GM19324 (cell line): ENCODE results near the gene KIAA1671.

Experiments used
- ATAC-seq: cut with Tn5 transposase; IDR thresholded peaks from one replicate; pipeline ENCODE4 v1.9.1; 2021; ENCODE audit warnings: mild to moderate bottlenecking, moderate library complexity; ENCODE audit not compliant: unreplicated experiment, low FRiP score

The KIAA1671 gene

GRCh38 chr22:25061605-25062376, 109.3 kb downstream of the KIAA1671 start:
- ATAC-seq = no peak

GRCh38 chr22:25062386-25063085, 110.0 kb downstream of the KIAA1671 start:
- no peak for ATAC-seq

GRCh38 chr22:25064894-25065560, 112.5 kb downstream of the KIAA1671 start:
- no peak for ATAC-seq

GRCh38 chr22:25066861-25067435, 114.4 kb downstream of the KIAA1671 start:
- no peak for ATAC-seq

- ATAC-seq = no peak
Measured at GRCh38 chr22:25067851-25068421, 115.4 kb downstream of the KIAA1671 start.

- no peak for ATAC-seq
Measured at GRCh38 chr22:25068707-25069106, 116.2 kb downstream of the KIAA1671 start.

GRCh38 chr22:25069426-25069757, 116.9 kb downstream of the KIAA1671 start:
- ATAC-seq = no peak

- ATAC-seq = no peak
Measured at GRCh38 chr22:25069758-25070481, 117.4 kb downstream of the KIAA1671 start.

GRCh38 chr22:25070956-25071355, 118.4 kb downstream of the KIAA1671 start:
- no peak for ATAC-seq

- ATAC-seq = no peak
Measured at GRCh38 chr22:25071720-25072119, 119.2 kb downstream of the KIAA1671 start.

- ATAC-seq = no peak
Measured at GRCh38 chr22:25072406-25072805, 119.9 kb downstream of the KIAA1671 start.

- no peak for ATAC-seq
Measured at GRCh38 chr22:25076336-25076735, 123.8 kb downstream of the KIAA1671 start.

- ATAC-seq = no peak
Measured at GRCh38 chr22:25077056-25077455, 124.5 kb downstream of the KIAA1671 start.

- no peak for ATAC-seq
Measured at GRCh38 chr22:25077964-25078363, 125.4 kb downstream of the KIAA1671 start.

GRCh38 chr22:25078591-25078990, 126.1 kb downstream of the KIAA1671 start:
- no peak for ATAC-seq

GRCh38 chr22:25080855-25081254, 128.3 kb downstream of the KIAA1671 start:
- ATAC-seq = no peak

- no peak for ATAC-seq
Measured at GRCh38 chr22:25081409-25081824, 128.9 kb downstream of the KIAA1671 start.

GRCh38 chr22:25082096-25082495, 129.6 kb downstream of the KIAA1671 start:
- no peak for ATAC-seq

- ATAC-seq = no peak
Measured at GRCh38 chr22:25083056-25083806, 130.7 kb downstream of the KIAA1671 start.
